Measurements from ENCODE around the gene RTRAF. TPM values are rescaled to one million over a fixed set of nuclear protein-coding genes. Genes with fewer than 3 reads are reported as not detected.

RTRAF gene
- polyA plus RNA-seq, 1 of the 3 experiments (the other 2 are of a cell fraction): 43.6 TPM

DNA sequence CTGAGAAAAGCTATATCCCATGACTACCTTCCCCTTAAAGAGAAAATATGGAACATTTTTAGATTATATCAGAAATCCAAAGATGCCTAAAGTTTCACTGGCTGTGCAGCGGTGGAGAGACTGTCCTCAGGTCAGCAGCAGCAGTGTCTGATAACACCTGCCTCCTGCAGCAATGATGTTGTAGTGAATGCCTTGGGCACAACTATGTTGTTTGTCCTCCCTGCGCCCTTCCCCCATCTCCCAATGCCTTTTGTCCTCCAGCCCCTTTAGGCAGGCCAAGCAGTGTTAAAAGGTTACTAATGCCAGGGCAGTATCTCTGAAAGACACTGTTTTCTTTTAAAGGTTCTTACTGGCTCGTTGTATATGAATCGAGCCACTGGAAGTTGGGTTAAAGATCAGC, 13.2 kb downstream of the RTRAF start:
- peaks cover 0 to 17% of the 10 kb centered on the region in 2 experiments; a peak in 2 of 4 replicates for H3K4me1 ChIP-seq (ENCODE audit: control insufficient read depth in 1 of 2, insufficient read depth in 2 of 2, low read depth in 1 of 2, low read length in 1 of 2)
- TF ChIP-seq, protein P1, sequence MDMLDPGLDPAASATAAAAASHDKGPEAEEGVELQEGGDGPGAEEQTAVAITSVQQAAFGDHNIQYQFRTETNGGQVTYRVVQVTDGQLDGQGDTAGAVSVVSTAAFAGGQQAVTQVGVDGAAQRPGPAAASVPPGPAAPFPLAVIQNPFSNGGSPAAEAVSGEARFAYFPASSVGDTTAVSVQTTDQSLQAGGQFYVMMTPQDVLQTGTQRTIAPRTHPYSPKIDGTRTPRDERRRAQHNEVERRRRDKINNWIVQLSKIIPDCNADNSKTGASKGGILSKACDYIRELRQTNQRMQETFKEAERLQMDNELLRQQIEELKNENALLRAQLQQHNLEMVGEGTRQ (IDR thresholded peaks at IDR 0.05; ENCODE audit: borderline replicate concordance, low read depth, low read length): no peak
- TF ChIP-seq, protein P2, sequence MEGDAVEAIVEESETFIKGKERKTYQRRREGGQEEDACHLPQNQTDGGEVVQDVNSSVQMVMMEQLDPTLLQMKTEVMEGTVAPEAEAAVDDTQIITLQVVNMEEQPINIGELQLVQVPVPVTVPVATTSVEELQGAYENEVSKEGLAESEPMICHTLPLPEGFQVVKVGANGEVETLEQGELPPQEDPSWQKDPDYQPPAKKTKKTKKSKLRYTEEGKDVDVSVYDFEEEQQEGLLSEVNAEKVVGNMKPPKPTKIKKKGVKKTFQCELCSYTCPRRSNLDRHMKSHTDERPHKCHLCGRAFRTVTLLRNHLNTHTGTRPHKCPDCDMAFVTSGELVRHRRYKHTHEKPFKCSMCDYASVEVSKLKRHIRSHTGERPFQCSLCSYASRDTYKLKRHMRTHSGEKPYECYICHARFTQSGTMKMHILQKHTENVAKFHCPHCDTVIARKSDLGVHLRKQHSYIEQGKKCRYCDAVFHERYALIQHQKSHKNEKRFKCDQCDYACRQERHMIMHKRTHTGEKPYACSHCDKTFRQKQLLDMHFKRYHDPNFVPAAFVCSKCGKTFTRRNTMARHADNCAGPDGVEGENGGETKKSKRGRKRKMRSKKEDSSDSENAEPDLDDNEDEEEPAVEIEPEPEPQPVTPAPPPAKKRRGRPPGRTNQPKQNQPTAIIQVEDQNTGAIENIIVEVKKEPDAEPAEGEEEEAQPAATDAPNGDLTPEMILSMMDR (IDR thresholded peaks at IDR 0.05): no peak
- TF ChIP-seq, protein P3, sequence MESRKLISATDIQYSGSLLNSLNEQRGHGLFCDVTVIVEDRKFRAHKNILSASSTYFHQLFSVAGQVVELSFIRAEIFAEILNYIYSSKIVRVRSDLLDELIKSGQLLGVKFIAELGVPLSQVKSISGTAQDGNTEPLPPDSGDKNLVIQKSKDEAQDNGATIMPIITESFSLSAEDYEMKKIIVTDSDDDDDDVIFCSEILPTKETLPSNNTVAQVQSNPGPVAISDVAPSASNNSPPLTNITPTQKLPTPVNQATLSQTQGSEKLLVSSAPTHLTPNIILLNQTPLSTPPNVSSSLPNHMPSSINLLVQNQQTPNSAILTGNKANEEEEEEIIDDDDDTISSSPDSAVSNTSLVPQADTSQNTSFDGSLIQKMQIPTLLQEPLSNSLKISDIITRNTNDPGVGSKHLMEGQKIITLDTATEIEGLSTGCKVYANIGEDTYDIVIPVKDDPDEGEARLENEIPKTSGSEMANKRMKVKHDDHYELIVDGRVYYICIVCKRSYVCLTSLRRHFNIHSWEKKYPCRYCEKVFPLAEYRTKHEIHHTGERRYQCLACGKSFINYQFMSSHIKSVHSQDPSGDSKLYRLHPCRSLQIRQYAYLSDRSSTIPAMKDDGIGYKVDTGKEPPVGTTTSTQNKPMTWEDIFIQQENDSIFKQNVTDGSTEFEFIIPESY (IDR thresholded peaks at IDR 0.05; ENCODE audit: borderline replicate concordance, low read depth): no peak
- TF ChIP-seq RCOR1 (IDR thresholded peaks at IDR 0.05; ENCODE audit: low read length): no peak
- no peak for TF ChIP-seq RXRA (IDR thresholded peaks at IDR 0.05; ENCODE audit: borderline replicate concordance, low read depth)
- TF ChIP-seq EZH2phosphoT487 (IDR thresholded peaks at IDR 0.05; ENCODE audit: borderline replicate concordance, low read depth): no peak
- no peak for TF ChIP-seq SMC3 (IDR thresholded peaks at IDR 0.05; ENCODE audit: low read depth, low read length)
- no peak for TF ChIP-seq CHD2 (IDR thresholded peaks at IDR 0.05; ENCODE audit: low read length, partially characterized antibody)
- no peak for TF ChIP-seq SIN3A (IDR thresholded peaks at IDR 0.05; ENCODE audit: borderline replicate concordance, low read depth, low read length)
- no peak for TF ChIP-seq RAD21 (IDR thresholded peaks at IDR 0.05; ENCODE audit: low read length)
- no peak for TF ChIP-seq TAF1 (IDR thresholded peaks at IDR 0.05; ENCODE audit: borderline replicate concordance, low read depth, low read length)
- no peak for TF ChIP-seq NRF1 (IDR thresholded peaks at IDR 0.05; ENCODE audit: low read depth, low read length)
- no peak for TF ChIP-seq FOXJ3 (CRISPR knock-in tag; IDR thresholded peaks at IDR 0.05)
- TF ChIP-seq NFIC (IDR thresholded peaks at IDR 0.05; ENCODE audit: borderline replicate concordance): no peak
- peaks cover 40% of the 10 kb centered on the region for H3K79me2 ChIP-seq (ENCODE audit: insufficient read depth)
- no peaks in the 10 kb centered on the region for H3K9me2 ChIP-seq
- H3K9ac ChIP-seq: no peak overlapping the region
- WGBS (ENCODE audit: low lambda C conversion rate): 98% methylated on average over 4 of the region's 4 CpGs
- H3K4me3 ChIP-seq (ENCODE audit: low read depth in 2 of 2, low read length in 1 of 2): no peak overlapping the region
- no peak for DNase-seq
- no peaks in the 10 kb centered on the region for H3K9me3 ChIP-seq
- no peak overlapping the region for H3K4me2 ChIP-seq
- H3F3A ChIP-seq (replicated peaks; ENCODE audit: insufficient read depth): peaks cover 25% of the 10 kb centered on the region
- CTCF ChIA-PET: no interaction called here
- H2AFZ ChIP-seq (ENCODE audit: low read depth): no peak overlapping the region
- H3K36me3 ChIP-seq (replicated peaks in 1 of 2; ENCODE audit: control insufficient read depth in 1 of 2, insufficient read depth in 2 of 2, low read length in 1 of 2): peaks cover 79 to 100% of the 10 kb centered on the region in 2 experiments
- H3K27me3 ChIP-seq (ENCODE audit: insufficient read depth): no peaks in the 10 kb centered on the region
- H4K20me1 ChIP-seq (ENCODE audit: insufficient read depth): no peaks in the 10 kb centered on the region
- peak overlapping the region in 1 of 2 experiments; percentile 13; a peak in 1 of 4 replicates for H3K27ac ChIP-seq (ENCODE audit: low read depth in 2 of 2, low read length in 1 of 2)
- POLR2A ChIA-PET: no interaction called here

Measured in SK-N-SH (cell line).